Lower lobe of right lung (tissue), 2 donors: ENCODE data around the gene RUNX3. TPM values are rescaled to one million over a fixed set of nuclear protein-coding genes. Genes with fewer than 3 reads are reported as not detected.

Experiments used
- ATAC-seq, 2 donors: fragments of 200-7000 bp; cut with Tn5 transposase; one replicate each; pipeline ENCODE4 v1.9.1; 2020 to 2022; ENCODE audit warnings: mild to moderate bottlenecking in 2 of 2, moderate library complexity in 2 of 2
- DNase-seq: peaks from one replicate; pipeline ENCODE4 v3.0.0-alpha.2; 2020
- H3K27ac ChIP-seq: fragments of 200-600 bp; one replicate; pipeline ENCODE4 v1.8.0; 2022
- H3K27me3 ChIP-seq: fragments of 200-600 bp; one replicate; pipeline ENCODE4 v1.8.0; 2022; ENCODE audit warnings: low read depth
- H3K36me3 ChIP-seq: fragments of 200-600 bp; one replicate; pipeline ENCODE4 v1.8.0; 2022; ENCODE audit warnings: mild to moderate bottlenecking
- H3K4me1 ChIP-seq: fragments of 200-600 bp; one replicate; pipeline ENCODE4 v1.8.0; 2022
- H3K4me3 ChIP-seq: fragments of 200-600 bp; one replicate; pipeline ENCODE4 v1.8.0; 2022; ENCODE audit warnings: mild to moderate bottlenecking
- H3K9me3 ChIP-seq: fragments of 200-600 bp; one replicate; pipeline ENCODE4 v1.8.0; 2022
- intact Hi-C: fragments of 100-400 bp; cut with DNase I; formaldehyde crosslinking; loops from one replicate; pipeline ENCODE4 v1.11.0; 2022
- total RNA-seq: library from RNA; stranded (reverse); fragmentation: NEBNext Ultra II Directional; extraction: Animal tissue kit (Norgen Biotek cat#: 25700); gene quantifications from one replicate; pipeline ENCODE4 v1.2.1, GENCODE V29; 2021
- TF ChIP-seq, protein P1 (sequence below): fragments of 200-600 bp; IDR thresholded peaks from one replicate; pipeline ENCODE4 v1.8.0; 2022; ENCODE audit warnings: antibody characterized with exemption, mild to moderate bottlenecking
- donor health status: DM: no; HTN: yes; CAD: no; lungs with severe emphysema.

RUNX3 gene
- total RNA-seq, 1 donor from 2014 or later, result 13.1 TPM

DNA sequence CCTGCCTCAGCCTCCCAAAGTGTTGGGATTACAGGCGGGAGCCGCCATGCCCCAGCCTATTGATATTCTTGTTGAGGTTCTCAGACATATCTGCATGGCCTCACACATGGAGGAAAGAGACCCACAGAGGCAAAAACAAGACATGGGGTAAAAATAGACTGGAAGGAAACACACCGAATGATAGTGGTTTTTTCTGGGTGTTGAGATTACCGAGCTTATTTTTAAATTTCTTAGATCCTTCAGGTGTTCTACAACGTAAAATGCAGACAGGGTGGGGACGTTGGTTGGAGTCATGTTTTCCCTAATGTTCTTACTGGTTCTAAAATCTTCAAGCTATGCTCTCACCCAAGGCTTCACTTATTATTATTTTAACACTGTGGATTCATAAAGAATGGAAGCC, 23.9 kb upstream of the RUNX3 start:
- Histone ChIP-seq H3K9me3 (no peaks in the 10 kb centered on the region), H3K36me3 (no peaks in the 10 kb centered on the region), H3K4me3 (no peak overlapping the region), H3K27ac (no peak overlapping the region), H3K4me1 (no peaks in the 10 kb centered on the region), H3K27me3 (no peaks in the 10 kb centered on the region)
- TF ChIP-seq, protein P1, sequence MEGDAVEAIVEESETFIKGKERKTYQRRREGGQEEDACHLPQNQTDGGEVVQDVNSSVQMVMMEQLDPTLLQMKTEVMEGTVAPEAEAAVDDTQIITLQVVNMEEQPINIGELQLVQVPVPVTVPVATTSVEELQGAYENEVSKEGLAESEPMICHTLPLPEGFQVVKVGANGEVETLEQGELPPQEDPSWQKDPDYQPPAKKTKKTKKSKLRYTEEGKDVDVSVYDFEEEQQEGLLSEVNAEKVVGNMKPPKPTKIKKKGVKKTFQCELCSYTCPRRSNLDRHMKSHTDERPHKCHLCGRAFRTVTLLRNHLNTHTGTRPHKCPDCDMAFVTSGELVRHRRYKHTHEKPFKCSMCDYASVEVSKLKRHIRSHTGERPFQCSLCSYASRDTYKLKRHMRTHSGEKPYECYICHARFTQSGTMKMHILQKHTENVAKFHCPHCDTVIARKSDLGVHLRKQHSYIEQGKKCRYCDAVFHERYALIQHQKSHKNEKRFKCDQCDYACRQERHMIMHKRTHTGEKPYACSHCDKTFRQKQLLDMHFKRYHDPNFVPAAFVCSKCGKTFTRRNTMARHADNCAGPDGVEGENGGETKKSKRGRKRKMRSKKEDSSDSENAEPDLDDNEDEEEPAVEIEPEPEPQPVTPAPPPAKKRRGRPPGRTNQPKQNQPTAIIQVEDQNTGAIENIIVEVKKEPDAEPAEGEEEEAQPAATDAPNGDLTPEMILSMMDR, result no peak
- ATAC-seq, result no peak
- intact Hi-C loops, result no loop called here
- DNase-seq, result no peak

DNA sequence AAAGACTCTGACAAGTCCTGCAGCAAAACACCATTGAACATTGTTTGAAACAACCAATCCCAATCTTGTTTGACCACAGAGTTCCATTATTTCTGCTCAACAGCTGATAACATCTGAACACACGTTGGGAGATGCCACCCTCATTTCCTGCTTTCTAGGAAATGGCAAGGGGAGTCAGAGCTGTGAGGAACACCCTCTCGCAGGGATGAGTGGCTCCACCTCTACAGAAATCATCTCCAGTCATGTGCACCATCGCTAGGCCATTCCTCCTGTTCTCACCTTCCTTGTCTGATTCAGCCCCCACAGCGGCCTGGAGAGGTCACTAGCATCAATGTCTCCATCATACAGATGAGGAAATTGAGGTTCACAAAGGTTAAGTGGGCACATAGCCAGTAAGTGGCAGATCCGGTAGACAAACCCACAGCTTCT, 22.4 kb upstream of the RUNX3 start:
- H3K27ac ChIP-seq, result no peak overlapping the region
- H3K4me3 ChIP-seq, result no peak overlapping the region
- no peaks in the 10 kb centered on the region for H3K27me3 ChIP-seq
- no peaks in the 10 kb centered on the region for H3K36me3 ChIP-seq
- H3K4me1 ChIP-seq, result no peaks in the 10 kb centered on the region
- intact Hi-C loops, result no loop called here
- TF ChIP-seq, protein P1, result no peak
- DNase-seq, result no peak
- ATAC-seq, result no peak
- H3K9me3 ChIP-seq, result no peaks in the 10 kb centered on the region

DNA sequence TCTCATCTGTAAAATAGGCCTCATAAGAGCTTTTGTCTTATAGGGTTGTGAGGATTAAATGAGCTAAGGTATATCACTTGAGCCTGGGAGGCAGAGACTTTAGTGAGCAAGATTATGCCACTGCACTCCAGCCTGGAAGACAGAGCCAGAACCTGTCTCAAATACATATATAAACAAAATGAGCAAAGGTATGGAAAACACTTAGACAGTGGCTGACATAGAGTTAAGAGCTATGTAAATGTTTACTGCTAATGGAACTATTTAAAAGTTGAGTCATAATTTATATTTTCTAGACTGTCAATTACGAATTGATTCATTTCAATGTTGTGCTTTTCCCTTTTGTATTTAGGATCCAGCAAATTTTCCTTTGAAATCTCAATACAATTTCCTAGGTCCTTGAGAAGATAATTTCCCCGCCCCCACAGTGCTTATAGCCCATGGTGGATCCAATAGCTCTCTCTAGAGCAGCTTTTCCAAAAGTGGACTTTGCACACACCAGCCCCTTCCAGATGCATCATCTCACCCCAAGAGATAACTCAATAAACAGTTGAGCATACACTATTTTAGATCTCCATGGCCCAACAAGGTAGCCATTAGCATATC, 21.8 kb upstream of the RUNX3 start:
- DNase-seq (no peak), ATAC-seq (no peak)
- Histone ChIP-seq H3K36me3 (no peaks in the 10 kb centered on the region), H3K9me3 (no peaks in the 10 kb centered on the region), H3K4me3 (no peak overlapping the region), H3K27me3 (no peaks in the 10 kb centered on the region), H3K4me1 (no peaks in the 10 kb centered on the region), H3K27ac (no peak overlapping the region)
- TF ChIP-seq, protein P1, result no peak
- intact Hi-C loops, result no loop called here

DNA sequence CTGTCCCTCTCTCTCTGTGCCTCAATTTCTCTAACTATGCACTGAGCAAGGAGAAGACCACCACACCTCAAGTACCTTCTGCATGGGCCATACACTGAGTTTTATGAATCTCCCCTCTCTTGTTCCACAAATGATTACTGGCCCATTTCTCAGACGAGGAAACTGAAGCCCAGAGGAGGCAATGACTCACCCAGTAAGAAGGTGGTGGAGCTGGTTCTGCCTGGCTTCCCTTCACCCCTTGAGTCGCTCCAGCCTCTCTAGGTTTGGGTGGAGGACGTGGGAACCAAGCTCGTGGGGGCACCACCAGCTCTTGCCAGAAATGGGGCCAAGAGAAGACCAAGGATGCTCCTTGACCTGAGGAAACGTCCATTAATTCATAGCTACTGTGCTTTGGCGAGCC, 21.3 kb upstream of the RUNX3 start:
- intact Hi-C loops, result no loop called here
- DNase-seq, result no peak
- no peaks in the 10 kb centered on the region for H3K27me3 ChIP-seq
- no peak overlapping the region for H3K27ac ChIP-seq
- no peaks in the 10 kb centered on the region for H3K4me1 ChIP-seq
- TF ChIP-seq, protein P1, result no peak
- no peak for ATAC-seq
- no peak overlapping the region for H3K4me3 ChIP-seq
- H3K9me3 ChIP-seq, result no peaks in the 10 kb centered on the region
- H3K36me3 ChIP-seq, result no peaks in the 10 kb centered on the region

DNA sequence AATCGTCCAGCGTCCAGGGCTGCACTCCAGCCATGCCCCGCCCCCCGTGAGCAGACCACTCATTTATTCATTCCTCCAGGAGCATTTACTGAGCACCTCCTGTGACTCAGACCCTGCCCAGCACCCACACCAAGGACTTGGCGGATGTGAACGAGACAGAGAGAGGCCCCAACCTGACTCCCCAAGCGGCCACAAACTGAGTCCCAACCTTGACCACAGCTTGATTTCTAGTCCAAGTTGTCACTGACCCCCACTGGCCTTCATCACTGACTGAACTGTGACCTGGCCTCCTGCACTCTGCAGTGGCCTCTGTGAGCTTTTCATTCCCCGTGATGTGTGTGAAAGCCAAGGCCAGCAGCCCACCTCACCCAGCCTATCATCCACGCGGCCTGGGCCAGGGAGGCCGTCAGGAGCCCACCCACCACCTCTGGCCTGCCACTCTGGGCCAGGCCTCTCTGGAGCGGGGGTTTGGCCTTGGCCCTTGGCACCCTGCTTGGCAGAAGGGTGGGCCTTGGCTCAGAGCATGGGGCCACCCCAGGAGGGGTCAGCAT, 19.3 kb upstream of the RUNX3 start:
- DNase-seq, result no peak
- H3K36me3 ChIP-seq, result no peaks in the 10 kb centered on the region
- no peak for ATAC-seq
- H3K9me3 ChIP-seq, result no peaks in the 10 kb centered on the region
- TF ChIP-seq, protein P1, result no peak
- no peak overlapping the region for H3K4me3 ChIP-seq
- H3K27ac ChIP-seq, result no peak overlapping the region
- no peaks in the 10 kb centered on the region for H3K4me1 ChIP-seq
- H3K27me3 ChIP-seq, result no peaks in the 10 kb centered on the region
- intact Hi-C loops, result no loop called here
